ENCODE data around the gene ANKRD11.
A peak's percentile ranks its signal among the peaks of the same experiment; 100 is the strongest.
"Not testable (repeated sequence)": the region's sequence is repeated elsewhere in the genome, so short reads cannot be mapped to it uniquely, and the experiment has no call there.

ANKRD11 gene

GRCh38 chr16:89304181-89304851, 186.0 kb downstream of the ANKRD11 start:
- Histone ChIP-seq H3K4me3 (ENCODE audit: severe bottlenecking) (no peak overlapping the region), H3K4me1 (ENCODE audit: insufficient read depth, poor library complexity, severe bottlenecking) (peaks cover 19% of the 10 kb centered on the region), H3K9me3 (ENCODE audit: severe bottlenecking) (no peaks in the 10 kb centered on the region), H3K27me3 (ENCODE audit: insufficient read depth, poor library complexity, severe bottlenecking) (no peaks in the 10 kb centered on the region), H3K27ac (ENCODE audit: poor library complexity, severe bottlenecking) (peak overlapping the region; percentile 75), H3K36me3 (ENCODE audit: low read depth) (peaks cover 55% of the 10 kb centered on the region)
- no peak for TF ChIP-seq CTCF (IDR thresholded peaks at IDR 0.05; ENCODE audit: poor library complexity, severe bottlenecking)
- DNase-seq (ENCODE audit: low spot score) = no peak
- no peak for ATAC-seq (ENCODE audit: low read depth)

GRCh38 chr16:89303617-89304016, 186.7 kb downstream of the ANKRD11 start:
- Histone ChIP-seq H3K4me1 (ENCODE audit: insufficient read depth, poor library complexity, severe bottlenecking) (peaks cover 19% of the 10 kb centered on the region), H3K27ac (ENCODE audit: poor library complexity, severe bottlenecking) (peak overlapping the region; percentile 75), H3K4me3 (ENCODE audit: severe bottlenecking) (no peak overlapping the region), H3K27me3 (ENCODE audit: insufficient read depth, poor library complexity, severe bottlenecking) (no peaks in the 10 kb centered on the region), H3K36me3 (ENCODE audit: low read depth) (peaks cover 51% of the 10 kb centered on the region), H3K9me3 (ENCODE audit: severe bottlenecking) (no peaks in the 10 kb centered on the region)
- DNase-seq (ENCODE audit: low spot score) (no peak), ATAC-seq (ENCODE audit: low read depth) (no peak)
- no peak for TF ChIP-seq CTCF (IDR thresholded peaks at IDR 0.05; ENCODE audit: poor library complexity, severe bottlenecking)

GRCh38 chr16:89300976-89301360, 189.4 kb downstream of the ANKRD11 start:
- Histone ChIP-seq H3K4me3 (ENCODE audit: severe bottlenecking) (no peak overlapping the region), H3K9me3 (ENCODE audit: severe bottlenecking) (no peaks in the 10 kb centered on the region), H3K27ac (ENCODE audit: poor library complexity, severe bottlenecking) (peak overlapping the region; percentile 75), H3K27me3 (ENCODE audit: insufficient read depth, poor library complexity, severe bottlenecking) (no peaks in the 10 kb centered on the region), H3K4me1 (ENCODE audit: insufficient read depth, poor library complexity, severe bottlenecking) (peaks cover 19% of the 10 kb centered on the region), H3K36me3 (ENCODE audit: low read depth) (peaks cover 67% of the 10 kb centered on the region)
- TF ChIP-seq CTCF (IDR thresholded peaks at IDR 0.05; ENCODE audit: poor library complexity, severe bottlenecking) = no peak
- ATAC-seq (ENCODE audit: low read depth) = no peak
- no peak for DNase-seq (ENCODE audit: low spot score)

- Histone ChIP-seq H3K4me1 (ENCODE audit: insufficient read depth, poor library complexity, severe bottlenecking) (peaks cover 19% of the 10 kb centered on the region), H3K27me3 (ENCODE audit: insufficient read depth, poor library complexity, severe bottlenecking) (no peaks in the 10 kb centered on the region), H3K4me3 (ENCODE audit: severe bottlenecking) (no peak overlapping the region), H3K9me3 (ENCODE audit: severe bottlenecking) (no peaks in the 10 kb centered on the region), H3K36me3 (ENCODE audit: low read depth) (peaks cover 67% of the 10 kb centered on the region), H3K27ac (ENCODE audit: poor library complexity, severe bottlenecking) (peak overlapping the region; percentile 75)
- ATAC-seq (ENCODE audit: low read depth) (no peak), DNase-seq (ENCODE audit: low spot score) (no peak)
- TF ChIP-seq CTCF (IDR thresholded peaks at IDR 0.05; ENCODE audit: poor library complexity, severe bottlenecking) = no peak
Observed at GRCh38 chr16:89300311-89300975, 189.9 kb downstream of the ANKRD11 start.

- Histone ChIP-seq H3K36me3 (ENCODE audit: low read depth) (peaks cover 59% of the 10 kb centered on the region), H3K4me1 (ENCODE audit: insufficient read depth, poor library complexity, severe bottlenecking) (peaks cover 19% of the 10 kb centered on the region)
- H3K27ac ChIP-seq (ENCODE audit: poor library complexity, severe bottlenecking); ATAC-seq (ENCODE audit: low read depth); DNase-seq (ENCODE audit: low spot score); H3K9me3 ChIP-seq (ENCODE audit: severe bottlenecking); H3K27me3 ChIP-seq (ENCODE audit: insufficient read depth, poor library complexity, severe bottlenecking); H3K4me3 ChIP-seq (ENCODE audit: severe bottlenecking): not testable (repeated sequence)
Observed at GRCh38 chr16:89299357-89300111, 190.8 kb downstream of the ANKRD11 start.
